ENCODE results near the gene YJU2.
A peak's percentile ranks its signal among the peaks of the same experiment; 100 is the strongest.

DNA sequence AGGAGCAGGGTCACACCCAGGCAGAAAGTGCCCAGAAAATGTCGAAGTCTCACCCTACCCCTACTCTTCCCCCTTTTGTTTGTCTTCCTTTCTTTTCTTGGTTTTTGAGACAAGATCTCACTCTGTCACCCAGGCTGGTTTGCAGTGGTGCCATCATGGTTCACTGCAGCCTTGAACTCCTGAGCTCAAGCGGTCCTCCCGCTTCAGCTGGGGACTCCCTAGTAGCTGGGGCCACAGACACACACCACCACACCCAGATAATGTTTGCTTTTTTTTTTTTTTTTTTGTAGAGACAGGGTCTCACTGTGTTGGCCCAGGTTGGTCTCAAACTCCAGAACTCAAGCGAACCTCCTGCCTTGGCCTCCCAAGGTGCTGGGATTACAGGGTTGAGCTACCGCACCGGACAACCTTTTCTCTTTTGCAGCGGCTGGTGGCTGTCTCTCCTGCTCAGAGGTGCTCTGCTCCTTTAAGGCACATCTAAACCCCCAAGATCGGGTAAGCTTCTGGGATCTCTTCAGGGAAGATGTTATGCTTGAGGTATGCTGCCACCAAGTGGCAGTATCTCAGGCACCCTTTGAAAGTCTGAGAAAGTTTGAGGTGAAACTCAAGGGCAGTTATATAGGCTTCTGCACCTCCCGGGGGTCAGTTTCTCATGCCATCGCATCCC, 39.9 kb upstream of the YJU2 start:
- TF ChIP-seq, protein P1, sequence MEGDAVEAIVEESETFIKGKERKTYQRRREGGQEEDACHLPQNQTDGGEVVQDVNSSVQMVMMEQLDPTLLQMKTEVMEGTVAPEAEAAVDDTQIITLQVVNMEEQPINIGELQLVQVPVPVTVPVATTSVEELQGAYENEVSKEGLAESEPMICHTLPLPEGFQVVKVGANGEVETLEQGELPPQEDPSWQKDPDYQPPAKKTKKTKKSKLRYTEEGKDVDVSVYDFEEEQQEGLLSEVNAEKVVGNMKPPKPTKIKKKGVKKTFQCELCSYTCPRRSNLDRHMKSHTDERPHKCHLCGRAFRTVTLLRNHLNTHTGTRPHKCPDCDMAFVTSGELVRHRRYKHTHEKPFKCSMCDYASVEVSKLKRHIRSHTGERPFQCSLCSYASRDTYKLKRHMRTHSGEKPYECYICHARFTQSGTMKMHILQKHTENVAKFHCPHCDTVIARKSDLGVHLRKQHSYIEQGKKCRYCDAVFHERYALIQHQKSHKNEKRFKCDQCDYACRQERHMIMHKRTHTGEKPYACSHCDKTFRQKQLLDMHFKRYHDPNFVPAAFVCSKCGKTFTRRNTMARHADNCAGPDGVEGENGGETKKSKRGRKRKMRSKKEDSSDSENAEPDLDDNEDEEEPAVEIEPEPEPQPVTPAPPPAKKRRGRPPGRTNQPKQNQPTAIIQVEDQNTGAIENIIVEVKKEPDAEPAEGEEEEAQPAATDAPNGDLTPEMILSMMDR (IDR thresholded peaks at IDR 0.05) = peak in 1 of 6 experiments; percentile 9
- no peak for TF ChIP-seq POLR2A (IDR thresholded peaks at IDR 0.05)
